GM13977 (cell line): ENCODE data around the gene SEC14L1.

ENCODE experiments used
- DNase-seq: peaks from one replicate; pipeline ENCODE4 v3.0.0; 2012; ENCODE audit warnings: low spot score
- CTCF ChIP-seq: IDR thresholded peaks from 2 replicates; pipeline ENCODE4 v1.5.1; 2012; ENCODE audit warnings: mild to moderate bottlenecking, control low read depth; ENCODE audit not compliant: insufficient read depth; ENCODE audit errors: extremely low read depth, missing control alignments
- in situ Hi-C: fragments of 300-500 bp; cut with MboI; formaldehyde crosslinking; loops from one replicate; pipeline ENCODE4 v1.12.0; 2022; ENCODE audit warnings: low sequenced_read_pairs, low pct_unique_long_range_greater_than_20kb, mixed read lengths, inconsistent platforms; ENCODE audit not compliant: unreplicated experiment

SEC14L1 gene

GRCh38 chr17:77191244-77191643, 50.5 kb downstream of the SEC14L1 start:
- in situ Hi-C loops = no loop called here

GRCh38 chr17:77193653-77194052, 52.9 kb downstream of the SEC14L1 start:
- in situ Hi-C loops = no loop called here
- TF ChIP-seq CTCF = no peak
- no peak for DNase-seq

More at GRCh38 chr17:77191244-77191643, 50.5 kb downstream of the SEC14L1 start:
- no peak for TF ChIP-seq CTCF
- DNase-seq = no peak

- DNase-seq = no peak
- TF ChIP-seq CTCF = no peak
- in situ Hi-C loops = no loop called here
These were observed 53.4 kb downstream of the SEC14L1 start for GRCh38 chr17:77194179-77194578.

GRCh38 chr17:77196251-77196650, 55.5 kb downstream of the SEC14L1 start:
- no peak for DNase-seq
- in situ Hi-C loops = no loop called here
- no peak for TF ChIP-seq CTCF

GRCh38 chr17:77197115-77197514, 56.3 kb downstream of the SEC14L1 start:
- in situ Hi-C loops = no loop called here
- no peak for TF ChIP-seq CTCF

GRCh38 chr17:77200711-77201110, 59.9 kb downstream of the SEC14L1 start:
- no peak for TF ChIP-seq CTCF
- DNase-seq = no peak
- in situ Hi-C loops = no loop called here

More at GRCh38 chr17:77197115-77197514, 56.3 kb downstream of the SEC14L1 start:
- no peak for DNase-seq

GRCh38 chr17:77203436-77203835, 62.7 kb downstream of the SEC14L1 start:
- DNase-seq = no peak
- TF ChIP-seq CTCF = no peak
- in situ Hi-C loops = no loop called here
